Erythroblast (primary cell): ENCODE measurements around the gene TBC1D16.

Source experiments
- GATA1 ChIP-seq: IDR thresholded peaks from 2 replicates; pipeline ENCODE4 v1.6.1; 2011; ENCODE audit warnings: low read depth, mild to moderate bottlenecking, control low read depth, low read length, moderate library complexity
- POLR2A ChIP-seq: IDR thresholded peaks from 2 replicates; pipeline ENCODE4 v1.6.1; 2011; ENCODE audit warnings: mild to moderate bottlenecking, low read length

DNA sequence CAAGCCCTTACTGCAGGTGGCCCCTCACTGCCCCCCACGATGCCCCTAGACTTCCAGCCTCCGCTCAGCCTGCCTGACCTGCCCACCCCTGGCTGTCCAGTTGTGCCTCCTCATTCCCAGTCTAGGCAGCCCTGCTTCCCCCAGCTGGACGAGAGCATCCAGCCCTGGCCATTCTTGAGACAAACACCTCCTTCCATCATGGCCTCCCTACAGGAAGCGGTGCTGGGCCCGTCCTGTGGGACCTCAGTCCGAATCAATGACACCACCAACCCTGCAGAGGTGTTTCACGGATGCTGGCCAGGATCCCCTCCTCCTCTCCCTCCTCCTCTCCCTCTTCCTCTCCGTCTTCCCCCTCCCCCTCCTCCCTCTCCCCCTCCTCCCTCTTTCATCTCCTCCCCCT lies 29.0 kb upstream of the TBC1D16 start:
- TF ChIP-seq POLR2A (no peak), GATA1 (no peak)
